ENCODE results near the gene PCNX3.

- TF ChIP-seq CTCF (IDR thresholded peaks at IDR 0.05) (no peak), POLR2A (IDR thresholded peaks at IDR 0.05) (no peak)
These were observed 30.8 kb upstream of the PCNX3 start for GRCh38 chr11:65584723-65585171.
